Skin of body (tissue), 3 donors: ENCODE measurements around the gene KRT15. TPM values are rescaled to one million over a fixed set of nuclear protein-coding genes. Genes with fewer than 3 reads are reported as not detected.

Source experiments
- DNase-seq: peaks from one replicate; lab custom pipeline; 2025; lab: John Stamatoyannopoulos, UW
- small RNA-seq: library from RNA; depleted of rRNA; stranded (forward); fragments of <200 nt; gene quantifications from one replicate; pipeline ENCODE3, GENCODE V24; 2014; ENCODE audit warnings: low replicate concordance
- total RNA-seq: library from RNA; depleted of rRNA; stranded (reverse); fragments of >200 nt; gene quantifications from one replicate; pipeline ENCODE4 v1.2.3, GENCODE V29; 2014

Gene KRT15
- total RNA-seq, 1 donor from 2014 or later = 348 TPM

DNA sequence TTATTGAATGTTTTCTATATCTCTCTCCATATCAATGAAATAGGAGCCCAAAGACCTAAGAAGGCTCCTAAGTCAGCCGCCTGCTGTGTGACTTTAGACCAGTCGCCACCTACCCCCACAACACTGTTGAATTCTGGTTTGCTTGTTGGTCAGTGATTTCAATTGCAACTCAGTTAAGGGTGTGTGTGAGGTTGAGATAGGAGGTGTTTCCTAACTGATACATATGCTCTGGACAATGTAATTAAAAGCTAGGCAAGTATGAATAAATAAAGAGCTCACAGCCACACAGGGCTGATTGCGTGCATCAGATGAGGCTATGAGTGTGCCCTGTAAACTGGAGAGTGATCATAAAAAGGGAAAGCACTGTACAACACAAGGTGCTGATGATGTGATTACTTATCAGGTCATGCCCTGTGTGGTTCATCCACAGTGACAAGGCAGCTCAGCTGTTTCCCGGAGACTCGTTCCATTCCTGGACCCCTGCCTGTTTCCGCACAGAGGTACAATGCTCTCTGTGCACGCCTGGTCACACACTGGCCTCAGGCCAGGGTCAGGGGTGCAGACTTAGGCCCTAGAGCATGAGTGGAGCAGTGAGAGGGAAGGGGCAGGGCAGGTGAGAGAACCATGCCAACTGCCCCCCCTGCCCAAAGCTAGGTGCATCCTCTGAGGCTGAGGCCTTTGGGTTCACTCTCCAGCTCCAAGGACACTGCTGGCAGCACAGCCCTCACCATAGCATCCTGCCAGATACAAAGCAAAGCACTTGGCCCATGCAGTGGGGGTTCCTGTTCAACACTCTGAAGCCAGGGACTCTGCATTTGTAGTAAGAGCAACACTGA lies 34.5 kb downstream of the KRT15 start:
- DNase-seq = no peak

DNA sequence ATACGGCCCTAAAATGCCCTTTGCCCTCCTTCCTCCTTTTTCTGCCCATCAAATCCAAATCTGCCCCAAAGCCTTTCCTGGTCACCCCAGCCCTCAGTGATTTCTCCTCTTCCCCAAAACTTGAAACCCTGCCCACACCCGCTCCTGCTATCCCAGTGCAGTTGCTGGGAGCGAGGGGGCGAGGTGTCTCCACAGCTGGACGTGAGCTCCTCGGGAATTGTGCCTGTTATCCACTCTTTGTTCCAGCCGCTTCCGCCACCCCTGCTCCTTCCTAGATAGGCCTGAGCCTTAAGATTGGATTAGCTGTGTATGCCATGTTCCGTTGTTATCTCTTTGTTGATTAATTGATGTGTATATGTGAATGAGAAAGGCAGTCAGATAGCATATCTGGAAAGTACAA lies 35.2 kb downstream of the KRT15 start:
- no peak for DNase-seq

DNA sequence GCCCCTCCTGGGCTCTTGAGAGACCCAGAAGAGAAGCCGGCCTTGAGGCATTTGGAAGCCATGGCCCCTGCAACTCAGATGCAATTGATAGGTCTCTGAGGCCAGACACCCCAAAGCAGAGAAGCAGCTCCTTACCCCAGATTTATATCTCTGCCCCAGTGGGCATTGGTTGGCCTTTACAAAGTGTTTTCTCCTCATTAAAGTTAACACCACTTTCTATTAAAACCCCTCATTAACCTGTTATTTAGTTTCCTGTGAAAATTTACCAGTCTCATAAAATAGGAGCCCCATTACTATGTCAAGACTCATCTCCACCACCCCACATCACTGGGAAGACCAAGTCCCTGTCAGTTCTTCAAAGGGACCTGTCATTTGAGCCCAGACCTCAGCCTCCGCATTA lies 37.7 kb downstream of the KRT15 start, which contains the start of gene KRT35:
Gene KRT35, minus strand, starts transcription at position 116 of the 400 bp plus-strand sequence. Its CDS starts 54 bp downstream, at position 62.
- no peak for DNase-seq

DNA sequence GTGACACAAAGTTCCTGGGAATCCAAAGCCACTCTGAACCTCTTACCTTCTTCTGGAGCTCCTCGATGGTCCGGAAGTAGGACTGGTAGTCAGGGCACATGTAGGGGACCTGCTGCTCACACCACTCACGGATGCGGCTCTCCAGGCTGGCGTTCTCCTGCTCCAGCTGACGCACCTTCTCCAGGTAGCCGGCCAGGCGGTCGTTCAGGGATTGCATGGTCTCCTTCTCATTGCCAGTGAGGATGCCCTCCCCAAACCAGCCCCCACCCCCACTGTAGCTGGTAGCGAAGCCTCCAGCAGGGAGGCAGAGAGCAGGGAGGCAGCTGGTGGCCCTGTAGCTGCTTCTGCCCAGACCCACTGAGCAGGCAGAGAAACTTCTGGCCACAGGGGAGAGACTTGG lies 38.1 kb downstream of the KRT15 start:
- DNase-seq = no peak

DNA sequence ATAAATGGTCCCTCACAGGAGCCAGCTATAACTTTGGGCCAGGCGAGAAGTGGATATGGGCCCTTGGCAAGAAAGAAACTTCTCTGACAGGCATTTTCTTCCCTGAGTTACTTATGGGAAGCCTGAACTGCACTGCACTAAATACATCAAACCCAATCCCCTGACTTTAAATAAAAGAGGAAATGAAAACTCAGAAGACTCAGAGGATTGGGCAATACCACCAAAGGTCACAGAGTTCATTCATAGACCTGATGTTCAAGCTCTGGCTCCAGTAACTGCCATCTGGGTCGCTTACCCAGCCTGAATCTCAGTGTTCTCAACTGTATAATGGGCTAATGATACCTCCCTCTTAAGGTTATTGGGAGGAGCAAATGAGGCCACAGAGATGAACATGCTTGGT lies 38.6 kb downstream of the KRT15 start:
- DNase-seq = no peak

DNA sequence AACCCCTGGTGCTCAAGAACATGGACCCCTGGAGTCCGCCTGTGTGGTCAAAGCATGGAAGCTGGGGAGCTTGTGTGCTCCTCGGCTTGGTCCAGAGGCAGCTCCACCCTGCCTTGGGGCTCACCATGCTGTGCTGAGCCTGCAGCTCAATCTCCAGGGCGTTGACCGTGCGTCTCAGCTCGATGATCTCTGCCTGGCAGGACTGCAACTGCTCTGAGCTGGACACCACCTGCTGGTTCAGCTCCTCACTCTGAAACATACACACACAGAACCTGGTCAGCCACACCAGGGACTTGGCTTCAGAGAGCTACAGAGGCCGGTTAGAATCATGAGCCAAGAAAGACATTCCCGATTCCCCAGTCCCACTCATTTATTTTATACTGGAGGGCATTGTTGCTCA lies 40.5 kb downstream of the KRT15 start:
- no peak for DNase-seq

DNA sequence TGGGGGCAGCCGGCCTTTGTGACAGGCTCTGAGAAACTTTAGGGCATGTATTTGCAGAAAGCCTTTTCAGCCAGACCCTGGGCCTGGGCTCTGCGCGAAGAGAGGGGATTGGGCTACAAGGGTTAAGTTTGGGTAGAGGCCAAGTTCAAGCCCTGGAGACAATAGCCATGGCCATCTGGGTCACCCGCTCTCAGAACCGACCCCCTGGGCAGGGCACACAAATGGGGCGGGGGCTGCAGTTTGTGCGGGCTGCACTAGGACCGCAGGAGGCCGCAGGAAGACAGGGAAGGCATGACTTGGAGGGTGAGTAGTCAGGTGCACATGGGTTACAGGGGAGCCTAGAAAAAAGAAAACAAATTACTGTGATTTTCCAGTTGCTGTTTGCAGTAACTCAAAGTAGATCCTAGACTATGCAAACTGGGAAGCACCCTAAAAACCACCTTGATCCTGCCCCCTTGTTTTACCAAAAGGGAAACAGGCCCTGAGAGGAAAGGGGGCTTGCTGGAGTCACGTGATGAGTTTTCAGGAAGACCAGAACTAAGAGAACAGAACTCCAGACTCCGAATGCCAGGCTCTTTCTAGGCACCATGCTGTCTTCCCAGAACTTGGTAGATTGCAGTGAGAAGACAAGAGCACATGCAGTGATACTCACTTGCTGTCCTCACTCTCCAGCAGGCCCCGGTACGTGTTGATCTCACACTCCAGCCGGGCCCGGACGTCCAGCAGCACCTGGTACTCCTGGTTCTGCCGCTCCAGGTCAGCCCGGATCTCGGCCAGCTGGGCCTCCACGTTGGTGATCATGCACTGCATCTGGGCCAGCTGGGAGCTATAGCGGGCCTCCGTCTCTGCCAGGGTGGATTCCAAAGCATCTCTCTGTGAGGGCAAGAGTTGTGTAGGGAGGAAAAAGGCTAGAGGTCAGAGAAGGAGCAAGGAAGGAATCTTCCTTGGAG lies 41.5 kb downstream of the KRT15 start:
- DNase-seq = no peak

DNA sequence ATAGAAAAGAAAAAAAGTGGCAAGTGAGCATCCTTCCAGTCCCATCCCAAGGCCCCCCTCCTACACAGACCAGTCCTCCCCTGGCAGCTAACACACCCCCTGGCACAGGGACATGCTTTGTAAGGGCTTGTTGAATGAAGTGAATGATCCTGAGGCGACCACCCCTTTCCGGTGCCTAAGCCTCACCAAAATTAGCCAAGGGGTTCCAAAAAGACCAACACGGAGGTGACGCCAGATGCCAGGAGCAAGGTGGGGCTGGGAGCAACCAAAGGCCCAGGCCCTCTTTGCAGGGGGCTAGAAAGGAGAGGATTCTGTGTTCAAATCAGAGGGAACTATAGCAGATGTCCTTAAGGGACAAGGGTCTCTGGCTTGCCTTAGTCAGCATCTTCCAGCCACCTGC lies 43.3 kb downstream of the KRT15 start:
- DNase-seq = no peak

DNA sequence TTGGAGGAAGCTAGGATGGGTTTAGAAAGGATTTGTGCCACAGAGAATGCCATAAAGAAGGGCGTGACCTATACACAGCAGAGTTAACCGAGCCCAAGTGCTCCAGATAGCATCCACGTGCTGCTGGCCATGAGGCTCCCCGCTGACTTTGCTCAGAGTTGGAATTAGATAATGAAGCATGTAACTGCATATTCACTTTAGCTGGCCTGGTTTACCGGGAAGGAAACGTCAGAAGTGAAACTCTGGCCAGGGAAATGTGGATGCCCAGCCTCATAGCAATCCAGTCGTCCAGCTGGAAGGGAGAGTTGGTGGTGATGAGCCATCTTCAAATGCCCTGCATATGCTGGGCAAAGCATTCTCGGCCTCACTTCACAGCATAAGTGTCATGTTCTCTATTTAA lies 43.8 kb downstream of the KRT15 start:
- no peak for DNase-seq

DNA sequence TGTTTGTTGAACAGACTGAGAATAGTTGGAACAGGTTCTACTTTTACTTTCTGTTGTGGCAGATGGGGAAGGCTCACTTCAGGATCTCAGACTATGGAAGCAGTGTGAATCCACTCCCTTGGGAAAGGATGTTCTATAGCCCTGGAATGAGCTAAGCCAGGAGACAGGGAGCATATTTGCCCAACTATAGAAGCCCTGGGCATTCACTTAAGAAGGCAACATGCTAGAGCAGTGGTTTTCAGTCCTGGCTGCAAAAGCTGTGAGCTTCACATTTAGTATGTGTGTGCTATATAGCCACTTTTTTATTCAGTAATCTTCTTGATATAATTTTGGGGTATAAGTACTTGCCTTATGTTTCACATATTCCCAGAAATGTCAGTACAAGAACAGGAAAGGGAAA lies 50.3 kb downstream of the KRT15 start:
- DNase-seq = no peak

DNA sequence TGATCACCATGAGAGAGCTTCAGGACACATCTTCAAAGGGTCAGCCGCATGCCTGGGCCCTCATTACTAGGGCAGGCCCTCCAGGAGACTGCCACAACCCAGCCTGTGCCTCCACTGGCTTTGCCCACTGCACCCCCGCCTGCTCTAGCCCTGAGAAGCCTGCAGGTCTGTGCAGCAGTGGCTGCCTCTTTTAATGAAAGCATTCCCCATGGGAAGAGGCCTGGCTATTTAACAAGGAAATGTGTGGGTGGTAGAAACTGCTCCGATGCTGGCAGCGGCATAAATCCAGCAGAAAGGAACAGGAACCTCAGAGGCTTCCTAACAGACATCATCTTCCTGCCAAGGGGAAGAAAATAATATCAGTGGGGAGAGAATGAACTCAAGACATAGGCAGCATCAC lies 51.1 kb downstream of the KRT15 start:
- no peak for DNase-seq

DNA sequence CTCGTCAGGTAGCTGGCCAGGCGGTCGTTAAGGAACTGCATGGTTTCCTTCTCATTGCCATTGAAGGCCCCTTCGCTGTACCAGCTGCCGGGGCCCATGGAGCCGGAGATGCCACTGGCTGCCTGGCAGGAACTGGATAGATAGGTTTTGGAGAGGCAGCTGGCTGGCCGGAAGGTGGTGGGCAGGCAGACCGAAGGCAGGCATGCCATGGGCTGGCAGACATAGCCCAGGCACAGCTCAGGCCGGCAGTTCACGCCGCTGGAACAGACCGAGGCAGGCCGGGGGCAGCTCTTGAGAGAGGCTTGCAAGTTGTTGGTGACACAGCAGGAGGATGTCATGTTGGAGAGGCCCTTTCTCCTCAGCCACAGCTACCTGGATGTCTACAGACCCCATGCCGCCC lies 51.7 kb downstream of the KRT15 start, which contains the start of gene KRT32:
Gene KRT32, minus strand, starts transcription at position 399 of the 400 bp plus-strand sequence. Its CDS starts 61 bp downstream, at position 338.
- DNase-seq = no peak

DNA sequence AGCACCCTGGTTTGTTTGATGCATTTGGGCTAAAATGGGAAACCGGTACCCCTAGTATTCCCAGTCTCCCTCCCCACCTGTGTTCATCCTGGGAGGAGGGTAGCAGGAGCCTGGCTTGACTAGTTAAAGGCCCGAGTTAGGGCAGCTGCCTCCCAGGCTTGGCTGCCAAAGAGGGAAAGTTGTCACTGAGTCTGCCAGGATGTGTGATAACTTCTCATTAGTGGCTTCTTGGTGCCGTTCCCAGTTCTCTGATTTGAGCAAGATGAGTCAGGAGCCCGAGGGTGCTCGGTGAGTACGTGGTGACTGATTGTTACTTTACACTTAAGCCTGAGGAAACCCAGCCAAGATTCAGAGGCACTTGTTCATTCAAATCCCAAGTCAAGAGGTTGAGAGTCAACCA lies 54.0 kb downstream of the KRT15 start:
- DNase-seq = peak; percentile 20

DNA sequence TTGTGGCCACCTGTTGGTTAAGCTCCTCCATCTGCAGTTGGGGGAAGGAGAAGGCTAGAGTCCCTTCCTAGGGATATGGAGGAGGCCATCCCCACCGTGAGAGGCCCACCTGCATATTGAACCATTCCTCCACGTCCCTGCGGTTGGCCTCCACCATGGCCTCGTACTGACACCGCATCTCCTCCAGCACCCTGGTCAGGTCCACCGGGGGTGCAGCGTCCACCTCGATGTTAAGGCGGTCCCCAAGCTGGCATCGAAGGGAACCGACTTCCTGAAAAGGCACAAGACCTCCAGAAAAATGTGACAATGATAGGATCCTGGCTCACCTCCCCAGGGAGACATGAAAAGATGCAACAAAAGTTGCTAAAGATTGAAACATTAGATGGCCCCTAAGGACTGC lies 54.5 kb downstream of the KRT15 start:
- DNase-seq = no peak

DNA sequence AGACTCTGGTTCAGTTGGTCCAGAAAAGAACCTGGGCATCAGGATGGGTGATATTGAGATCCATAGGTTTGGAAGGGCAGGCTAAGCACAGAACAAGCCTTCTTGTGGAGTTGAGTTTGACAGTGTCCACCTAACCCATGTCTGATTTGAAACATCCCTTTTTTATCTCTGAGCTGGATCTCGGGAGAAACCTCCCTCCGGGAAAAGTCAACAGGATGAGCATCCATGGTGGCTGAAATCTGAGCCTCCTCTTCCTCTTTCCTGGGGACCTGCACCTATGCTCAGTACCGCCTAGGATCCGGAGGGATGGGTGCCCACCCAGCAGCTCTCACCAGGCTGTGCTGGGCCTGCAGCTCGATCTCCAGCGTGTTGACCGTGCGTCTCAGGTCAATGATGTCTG lies 54.9 kb downstream of the KRT15 start:
- no peak for DNase-seq

Small RNAs within 50 kb of the gene (small RNA-seq; reads per million reads assigned to genes)
- 0.92 reads per million, percentile 77 among the genes with 10 or more reads in this experiment for gene RNU2-32P

Other genes starting within 250 kb of the KRT15 start
- gene KRTAP9-7, start 243.2 kb downstream of the KRT15 start, total RNA-seq = not detected
- 0.39 TPM for gene KRTAP29-1, start 216.0 kb downstream of the KRT15 start, total RNA-seq
- gene KRTAP16-1, start 209.6 kb downstream of the KRT15 start, total RNA-seq = 4.5 TPM
- 7.9 TPM for gene KRTAP17-1, start 203.2 kb downstream of the KRT15 start, total RNA-seq
- gene KRT33A, start 168.1 kb downstream of the KRT15 start, total RNA-seq = 22.0 TPM
- 7.7 TPM for gene KRT33B, start 149.1 kb downstream of the KRT15 start, total RNA-seq
- 19.5 TPM for gene KRT34, start 136.6 kb downstream of the KRT15 start, total RNA-seq
- gene KRT31, start 121.3 kb downstream of the KRT15 start, total RNA-seq = 52.1 TPM
- gene KRT37, start 94.3 kb downstream of the KRT15 start, total RNA-seq = 0.99 TPM
- gene KRT38, start 77.9 kb downstream of the KRT15 start, total RNA-seq = 7.2 TPM
- gene KRT32, start 51.5 kb downstream of the KRT15 start, total RNA-seq = 28.0 TPM
- 31.5 TPM for gene KRT35, start 37.7 kb downstream of the KRT15 start, total RNA-seq
- gene KRT36, start 29.0 kb downstream of the KRT15 start, total RNA-seq = 1.9 TPM
- 2.9 TPM for gene KRT13, start 13.3 kb downstream of the KRT15 start, total RNA-seq
- 75.9 TPM for gene KRT19, start 9.4 kb upstream of the KRT15 start, total RNA-seq
- 0.79 TPM for gene KRT9, start 53.2 kb upstream of the KRT15 start, total RNA-seq
- 763 TPM for gene KRT14, start 68.0 kb upstream of the KRT15 start, total RNA-seq
- 142 TPM for gene KRT16, start 93.9 kb upstream of the KRT15 start, total RNA-seq
- gene KRT17, start 105.7 kb upstream of the KRT15 start, total RNA-seq = 1,205 TPM
- gene EIF1, start 170.0 kb upstream of the KRT15 start, total RNA-seq = 136 TPM
- gene GAST, start 193.4 kb upstream of the KRT15 start, total RNA-seq = not detected
- 0.49 TPM for gene HAP1, start 215.8 kb upstream of the KRT15 start, total RNA-seq